Measurements from ENCODE around the gene TRAPPC3.

GRCh38 chr1:36135796-36136195, 13.5 kb downstream of the TRAPPC3 start:
- TF ChIP-seq CTCF (IDR thresholded peaks at IDR 0.05 in 8 of 11, conservative IDR thresholded peaks at IDR 0.05 in 3 of 11) (no peak), POLR2A (IDR thresholded peaks at IDR 0.05) (no peak), POLR2AphosphoS5 (IDR thresholded peaks at IDR 0.05) (no peak)
